GM10266 (cell line): ENCODE results near the gene FAM168A.

Source experiments
- DNase-seq: peaks from one replicate; pipeline ENCODE4 v3.0.0; 2012; ENCODE audit errors: extremely low spot score
- TF ChIP-seq, protein P1 (sequence below): IDR thresholded peaks from 2 replicates; pipeline ENCODE4 v1.5.1; 2012; ENCODE audit warnings: mild to moderate bottlenecking, low read depth; ENCODE audit not compliant: control insufficient read depth, insufficient read depth; ENCODE audit errors: missing control alignments

FAM168A gene

DNA sequence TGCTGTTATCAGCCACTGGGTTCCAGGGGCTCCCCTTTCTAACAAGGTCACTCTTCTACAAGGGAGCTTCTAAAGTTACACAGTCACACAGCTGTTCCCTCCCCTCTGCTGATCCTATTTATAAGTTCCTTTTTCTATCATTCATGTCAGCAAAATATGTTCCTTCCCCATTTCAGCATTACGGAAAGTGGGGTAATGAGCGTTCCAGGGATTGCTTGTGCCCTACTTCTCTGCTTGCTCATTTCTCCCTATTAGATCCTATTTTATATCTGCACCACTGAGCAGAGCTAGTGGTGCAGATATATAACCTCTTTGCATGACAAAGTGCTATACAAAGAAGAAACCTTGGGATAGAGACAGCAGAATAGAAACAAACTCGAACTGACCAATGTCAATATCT is 25.8 kb upstream of the FAM168A start:
- DNase-seq, result no peak

DNA sequence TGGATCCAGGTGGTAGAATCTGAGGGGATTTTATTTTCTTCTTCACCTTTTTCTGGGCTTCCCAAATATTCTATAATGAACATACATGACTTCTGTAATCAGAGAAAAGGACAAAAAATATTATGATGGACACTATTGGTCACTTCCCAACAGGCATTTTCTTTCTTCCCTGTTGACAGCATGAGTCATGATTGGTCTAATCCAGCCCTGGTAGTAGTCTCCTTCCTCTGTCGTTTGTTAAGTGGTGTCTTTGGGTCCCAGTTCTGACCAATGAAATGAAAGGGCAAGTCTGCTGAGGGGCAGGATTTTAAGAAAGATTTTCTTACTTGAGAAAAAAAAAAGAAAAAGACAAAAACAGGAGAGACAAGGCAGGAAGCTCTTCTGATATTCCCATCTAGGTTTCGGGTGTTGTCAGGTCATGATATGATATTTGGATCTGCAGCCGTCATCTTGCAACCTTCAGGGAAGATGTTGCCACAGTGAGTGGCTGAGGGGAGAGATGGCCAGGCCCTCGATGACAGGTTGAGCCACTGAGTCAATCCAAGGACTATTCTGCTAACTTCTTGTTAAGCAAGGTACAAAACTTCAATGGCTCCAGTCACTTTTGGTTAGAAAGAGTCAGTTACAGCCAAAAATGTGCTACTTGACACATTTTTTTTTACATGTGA is 25.1 kb upstream of the FAM168A start:
- TF ChIP-seq, protein P1, sequence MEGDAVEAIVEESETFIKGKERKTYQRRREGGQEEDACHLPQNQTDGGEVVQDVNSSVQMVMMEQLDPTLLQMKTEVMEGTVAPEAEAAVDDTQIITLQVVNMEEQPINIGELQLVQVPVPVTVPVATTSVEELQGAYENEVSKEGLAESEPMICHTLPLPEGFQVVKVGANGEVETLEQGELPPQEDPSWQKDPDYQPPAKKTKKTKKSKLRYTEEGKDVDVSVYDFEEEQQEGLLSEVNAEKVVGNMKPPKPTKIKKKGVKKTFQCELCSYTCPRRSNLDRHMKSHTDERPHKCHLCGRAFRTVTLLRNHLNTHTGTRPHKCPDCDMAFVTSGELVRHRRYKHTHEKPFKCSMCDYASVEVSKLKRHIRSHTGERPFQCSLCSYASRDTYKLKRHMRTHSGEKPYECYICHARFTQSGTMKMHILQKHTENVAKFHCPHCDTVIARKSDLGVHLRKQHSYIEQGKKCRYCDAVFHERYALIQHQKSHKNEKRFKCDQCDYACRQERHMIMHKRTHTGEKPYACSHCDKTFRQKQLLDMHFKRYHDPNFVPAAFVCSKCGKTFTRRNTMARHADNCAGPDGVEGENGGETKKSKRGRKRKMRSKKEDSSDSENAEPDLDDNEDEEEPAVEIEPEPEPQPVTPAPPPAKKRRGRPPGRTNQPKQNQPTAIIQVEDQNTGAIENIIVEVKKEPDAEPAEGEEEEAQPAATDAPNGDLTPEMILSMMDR, result no peak
- no peak for DNase-seq

More for the DNA sequence above, 25.8 kb upstream of the FAM168A start:
- TF ChIP-seq, protein P1, result no peak

DNA sequence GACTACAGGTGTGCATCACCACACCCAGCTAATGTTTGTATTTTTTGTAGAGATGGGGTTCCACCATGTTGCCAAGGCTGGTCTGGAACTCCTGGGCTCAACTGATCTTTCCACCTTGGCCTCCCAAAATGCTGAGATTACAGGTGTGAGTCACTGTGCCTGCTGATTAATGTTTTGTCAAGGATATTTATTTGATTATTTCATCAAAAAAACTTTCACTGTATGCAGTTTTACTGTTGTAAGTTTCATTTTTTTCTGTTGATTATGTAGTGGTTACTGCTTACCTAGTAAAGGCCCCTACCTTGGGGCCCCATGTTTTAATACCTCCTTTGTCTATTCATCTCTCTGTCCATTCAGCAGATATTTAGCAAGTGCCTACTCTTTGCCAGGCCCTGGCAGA is 16.7 kb upstream of the FAM168A start:
- no peak for DNase-seq

DNA sequence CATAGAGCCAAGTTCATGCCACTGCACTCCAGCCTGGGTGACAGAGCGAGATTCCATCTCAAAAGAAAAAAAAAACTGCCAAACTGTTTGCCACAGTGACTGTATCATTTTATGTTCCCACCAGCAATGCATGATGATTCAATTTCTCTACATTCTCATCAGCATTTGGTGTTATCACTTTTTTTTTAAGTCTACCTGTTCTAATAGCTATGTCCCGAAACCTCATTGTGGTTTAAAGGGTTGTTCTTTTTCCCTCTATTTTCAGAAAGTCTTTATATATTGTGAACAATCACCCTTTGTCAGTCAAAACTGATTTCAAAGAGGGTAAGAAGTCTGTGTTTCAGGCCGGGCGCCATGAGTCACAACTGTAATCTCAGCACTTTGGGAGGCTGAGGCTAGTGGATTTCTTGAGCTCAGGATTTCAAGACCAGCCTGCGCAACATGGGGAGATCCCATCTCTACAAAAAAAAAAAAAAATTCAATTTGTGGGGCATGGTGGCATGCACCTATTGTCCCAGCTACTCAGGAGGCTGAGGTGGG is 14.8 kb upstream of the FAM168A start:
- DNase-seq, result no peak
- TF ChIP-seq, protein P1, result no peak

More for the DNA sequence above, 16.7 kb upstream of the FAM168A start:
- TF ChIP-seq, protein P1, result no peak

DNA sequence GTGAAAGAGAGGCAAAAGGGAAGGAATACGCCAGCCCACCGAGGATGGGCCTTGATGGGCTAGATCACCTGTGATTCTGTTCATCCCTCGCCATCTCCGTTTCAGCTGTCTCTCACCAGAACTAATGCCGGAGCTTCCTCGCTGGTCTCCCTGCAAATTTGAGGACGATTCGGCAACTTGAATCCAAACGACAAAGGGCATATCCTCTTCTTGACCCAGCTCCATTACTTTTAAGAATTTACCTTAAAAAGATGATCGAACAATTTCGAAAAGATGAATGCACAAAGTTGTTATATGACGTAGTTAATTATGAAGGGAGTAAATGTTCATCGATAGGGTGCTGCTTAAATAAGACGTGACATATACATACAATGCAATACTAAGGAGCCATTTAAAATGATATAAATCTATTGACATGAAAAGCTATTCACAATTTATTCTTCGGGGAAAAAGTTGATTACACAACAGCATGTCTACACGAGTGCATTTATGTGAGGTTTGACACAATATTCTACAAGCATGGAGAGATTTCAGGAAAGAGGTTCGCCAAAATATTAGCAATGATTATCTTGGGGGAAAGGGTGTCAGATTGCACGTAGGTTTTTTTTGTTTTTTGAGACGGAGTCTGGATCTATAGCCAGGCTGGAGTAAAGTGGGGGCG is 937 bp upstream of the FAM168A start:
- TF ChIP-seq, protein P1, result no peak
- no peak for DNase-seq

DNA sequence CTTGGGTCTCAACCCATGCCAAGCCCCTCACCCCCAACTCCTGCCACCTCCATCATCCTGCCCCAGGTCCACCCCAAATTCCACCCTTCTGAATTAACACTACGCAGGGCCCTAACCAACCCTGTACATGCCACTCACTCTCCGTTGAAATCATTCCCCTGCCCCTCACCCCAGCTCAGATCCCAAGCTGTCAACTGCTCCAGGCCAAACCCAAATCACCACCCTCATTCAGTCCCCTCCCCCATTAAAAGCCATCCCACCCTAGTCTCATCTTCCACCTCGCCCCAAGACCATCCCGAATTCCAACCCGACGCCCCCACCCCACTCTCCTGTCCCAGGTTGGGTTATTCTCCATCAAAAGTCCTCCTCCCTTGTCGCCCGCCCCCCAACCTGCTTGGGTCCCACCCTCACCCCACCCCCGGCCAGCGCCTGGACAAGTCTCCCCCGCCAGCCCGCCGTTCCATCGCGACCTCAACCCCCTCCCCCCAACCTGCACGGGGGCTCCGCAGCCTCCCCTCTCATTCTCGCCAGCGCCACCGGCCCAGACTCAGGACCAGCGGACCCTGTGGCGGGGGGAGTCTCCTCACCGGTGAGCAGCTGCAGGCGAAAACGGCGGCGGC is 466 bp downstream of the FAM168A start:
- DNase-seq, result no peak
- TF ChIP-seq, protein P1, result no peak
